Loucy (cell line): ENCODE data around the gene CD207.

Experiments used
- EZH2phosphoT487 ChIP-seq: fragments of 200-600 bp; IDR thresholded peaks from 2 replicates; pipeline ENCODE4 v1.6.1; 2018; ENCODE audit warnings: antibody characterized with exemption, mild to moderate bottlenecking, moderate library complexity, borderline replicate concordance
- TF ChIP-seq, protein P1 (sequence below): fragments of 200-600 bp; sonication (generic); conservative IDR thresholded peaks from 2 replicates; pipeline ENCODE4 v1.5.1; 2014; ENCODE audit warnings: mild to moderate bottlenecking, antibody characterized with exemption, low read length

DNA sequence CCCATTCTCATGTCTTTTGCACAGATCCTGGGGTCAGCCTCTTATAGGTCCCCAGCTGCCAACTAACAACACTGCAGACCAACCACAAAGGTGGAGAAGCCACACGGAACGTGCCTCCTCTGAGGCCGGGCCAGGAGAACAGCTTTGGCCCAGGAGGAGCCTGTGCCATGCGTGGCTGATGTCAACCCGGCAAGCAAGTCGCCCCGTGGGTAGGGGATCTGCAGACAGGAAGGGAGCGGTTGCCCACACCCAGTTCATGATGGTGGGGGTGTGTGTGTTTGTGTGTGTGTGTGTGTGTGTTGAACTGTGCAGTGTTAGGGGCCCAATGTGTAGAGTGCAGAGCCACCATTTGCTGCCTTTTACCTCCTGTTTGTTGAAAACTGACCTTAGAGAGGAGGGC lies 12.8 kb downstream of the CD207 start:
- TF ChIP-seq, protein P1, sequence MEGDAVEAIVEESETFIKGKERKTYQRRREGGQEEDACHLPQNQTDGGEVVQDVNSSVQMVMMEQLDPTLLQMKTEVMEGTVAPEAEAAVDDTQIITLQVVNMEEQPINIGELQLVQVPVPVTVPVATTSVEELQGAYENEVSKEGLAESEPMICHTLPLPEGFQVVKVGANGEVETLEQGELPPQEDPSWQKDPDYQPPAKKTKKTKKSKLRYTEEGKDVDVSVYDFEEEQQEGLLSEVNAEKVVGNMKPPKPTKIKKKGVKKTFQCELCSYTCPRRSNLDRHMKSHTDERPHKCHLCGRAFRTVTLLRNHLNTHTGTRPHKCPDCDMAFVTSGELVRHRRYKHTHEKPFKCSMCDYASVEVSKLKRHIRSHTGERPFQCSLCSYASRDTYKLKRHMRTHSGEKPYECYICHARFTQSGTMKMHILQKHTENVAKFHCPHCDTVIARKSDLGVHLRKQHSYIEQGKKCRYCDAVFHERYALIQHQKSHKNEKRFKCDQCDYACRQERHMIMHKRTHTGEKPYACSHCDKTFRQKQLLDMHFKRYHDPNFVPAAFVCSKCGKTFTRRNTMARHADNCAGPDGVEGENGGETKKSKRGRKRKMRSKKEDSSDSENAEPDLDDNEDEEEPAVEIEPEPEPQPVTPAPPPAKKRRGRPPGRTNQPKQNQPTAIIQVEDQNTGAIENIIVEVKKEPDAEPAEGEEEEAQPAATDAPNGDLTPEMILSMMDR = no peak
- no peak for TF ChIP-seq EZH2phosphoT487
